Aorta (tissue), 5 donors: ENCODE results near the gene TWIST2. TPM values are rescaled to one million over a fixed set of nuclear protein-coding genes. Genes with fewer than 3 reads are reported as not detected.

Source experiments
- ATAC-seq: fragments of 200-7000 bp; cut with Tn5 transposase; one replicate; pipeline ENCODE4 v1.9.1; 2022; ENCODE audit warnings: moderate library complexity; ENCODE audit not compliant: low FRiP score
- DNase-seq, 2 donors: peaks; one replicate each; pipeline ENCODE4 v3.0.0-alpha.2; 2020
- H3K27ac ChIP-seq, 2 donors: one replicate each; pipeline ENCODE4 v1.5.1; 2013; ENCODE audit warnings: low read length in 2 of 2, mild to moderate bottlenecking in 2 of 2, moderate library complexity in 2 of 2, control low read depth in 1 of 2, inconsistent platforms in 1 of 2, low read depth in 1 of 2
- H3K27me3 ChIP-seq, 2 donors: one replicate each; pipeline ENCODE4 v1.6.1; 2013; ENCODE audit warnings: control low read depth in 1 of 2, low read length in 1 of 2, mild to moderate bottlenecking in 1 of 2, moderate library complexity in 1 of 2; ENCODE audit not compliant: insufficient read depth in 2 of 2, control insufficient read depth in 1 of 2
- H3K36me3 ChIP-seq, 2 donors: one replicate each; pipeline ENCODE4 v1.6.1; 2013; ENCODE audit warnings: control low read depth in 1 of 2, low read length in 1 of 2, mild to moderate bottlenecking in 1 of 2; ENCODE audit not compliant: insufficient read depth in 2 of 2, control insufficient read depth in 1 of 2
- H3K4me1 ChIP-seq, 2 donors: one replicate each; pipeline ENCODE4 v1.6.1; 2013; ENCODE audit warnings: low read length in 2 of 2, control low read depth in 1 of 2, mild to moderate bottlenecking in 1 of 2, moderate library complexity in 1 of 2; ENCODE audit not compliant: insufficient read depth in 2 of 2, control insufficient read depth in 1 of 2
- H3K4me3 ChIP-seq, 2 donors: one replicate each; pipeline ENCODE4 v1.5.1; 2013; ENCODE audit warnings: low read length in 2 of 2, control low read depth in 1 of 2, mild to moderate bottlenecking in 1 of 2
- H3K9me3 ChIP-seq: one replicate; pipeline ENCODE4 v1.6.1; 2013; ENCODE audit warnings: mild to moderate bottlenecking, low read length; ENCODE audit not compliant: control insufficient read depth
- WGBS, 2 donors: extraction: QIAGEN DNeasy Blood & Tissue Kit; methylation state at CpG; one replicate each; pipeline ENCODE4 v1.1.7; 2013; 5-methylcytosine and 5-hydroxymethylcytosine counted together
- intact Hi-C, 2 donors: fragments of 100-400 bp; cut with DNase I; formaldehyde crosslinking; loops; one replicate each; pipeline versions ENCODE4 v1.14.2 to v1.15.0; 2022
- polyA plus RNA-seq, 2 donors: library from polyadenylated mRNA; stranded (reverse); fragments of 200-250 nt; gene quantifications; one replicate each; pipeline ENCODE4 v1.2.3, GENCODE V29; 2013
- total RNA-seq, 2 donors: library from RNA; stranded (reverse); fragmentation: NEBNext Ultra II Directional; extraction: Animal tissue kit (Norgen Biotek cat#: 25700); gene quantifications; one replicate each; pipeline ENCODE4 v1.2.1, GENCODE V29; 2021
- donor health status: healthy with polysubstance abuse.
- donor health status: Bipolar disorder and iron deficiency.
- donor health status: DM: no; HTN: no; CAD: no.
- donor health status: DM: no; HTN: no; CAD: no.
- donor health status: DM: yes; HTN: yes; CAD: no.

The TWIST2 gene
- total and polyA plus RNA-seq, 4 donors: 6.0 to 20.8 (median 14.6) TPM

DNA sequence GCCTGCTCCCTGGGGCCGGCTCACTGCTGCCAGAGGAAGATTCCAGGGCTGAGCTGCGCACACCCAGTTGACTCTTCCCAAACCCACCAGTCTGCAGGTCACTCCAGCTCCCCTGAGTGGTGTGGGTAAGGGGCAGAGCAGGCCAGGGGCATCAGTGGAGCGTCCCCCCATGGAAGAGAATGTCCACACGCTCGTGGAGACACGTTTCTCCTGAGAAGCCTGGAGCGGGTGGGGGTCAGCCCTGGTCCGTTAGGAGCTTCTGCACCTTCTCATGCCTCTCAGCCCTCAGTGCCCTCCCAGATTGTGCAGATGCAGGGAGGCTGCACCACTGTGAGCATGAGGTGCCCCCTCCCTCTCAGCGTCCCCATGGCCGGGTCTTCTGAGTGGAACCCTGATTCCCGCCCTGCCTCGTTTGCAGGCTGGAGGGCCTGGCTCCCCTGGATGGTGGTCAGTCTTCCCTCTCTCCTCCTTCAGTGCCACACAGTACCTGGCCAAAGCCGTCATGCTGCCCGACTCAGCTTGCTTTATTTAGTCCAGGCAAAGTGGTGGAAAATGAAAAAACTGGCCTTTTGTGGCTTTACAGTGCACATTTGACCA is 37.0 kb downstream of the TWIST2 start:
- WGBS, 2 donors: 96% methylated on average over 14 of the region's 14 CpGs
- no peaks in the 10 kb centered on the region for H3K4me1 ChIP-seq
- no peaks in the 10 kb centered on the region for H3K27me3 ChIP-seq
- intact Hi-C loops: no loop called here
- DNase-seq (no peak), ATAC-seq (no peak)
- no peak overlapping the region for H3K27ac ChIP-seq
- H3K36me3 ChIP-seq: no peaks in the 10 kb centered on the region
- H3K4me3 ChIP-seq: no peak overlapping the region
- H3K9me3 ChIP-seq: no peaks in the 10 kb centered on the region

DNA sequence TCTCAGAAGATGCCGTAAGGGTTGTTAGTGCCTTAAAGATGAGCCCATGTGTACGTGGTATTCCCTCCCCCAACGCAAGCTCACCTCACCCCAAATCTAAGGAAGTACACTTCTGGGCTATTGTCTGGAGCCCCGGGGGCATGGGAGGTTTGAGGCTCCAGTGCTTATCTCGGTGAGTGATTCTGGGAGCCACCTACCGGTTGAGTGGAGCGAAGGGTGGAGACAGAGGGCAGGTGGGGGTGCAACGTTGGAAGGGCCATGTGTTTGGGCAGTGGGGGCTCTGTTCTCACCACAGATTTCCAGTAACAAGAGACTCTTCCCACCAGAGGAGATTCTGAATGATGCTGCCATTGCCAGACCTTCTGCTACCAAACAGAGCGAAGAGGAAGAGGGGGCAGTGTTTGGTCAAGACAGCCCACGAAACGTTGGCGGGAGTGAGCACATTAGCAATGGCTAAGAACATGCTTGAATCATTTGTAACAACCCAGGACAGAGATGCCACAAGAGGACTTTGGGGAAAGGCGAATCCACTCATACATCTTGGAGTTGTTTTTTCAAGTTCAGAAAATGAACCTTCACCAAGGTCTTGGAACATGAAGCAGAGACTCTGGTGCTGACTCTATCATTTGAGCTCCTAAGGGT is 38.7 kb downstream of the TWIST2 start:
- no peaks in the 10 kb centered on the region for H3K27me3 ChIP-seq
- H3K4me1 ChIP-seq: no peaks in the 10 kb centered on the region
- no peak for ATAC-seq
- intact Hi-C loops: no loop called here
- no peak overlapping the region for H3K27ac ChIP-seq
- 84 to 85% methylated on average over 13 of the region's 13 CpGs for WGBS, 2 donors
- no peak overlapping the region for H3K4me3 ChIP-seq
- DNase-seq: no peak
- no peaks in the 10 kb centered on the region for H3K9me3 ChIP-seq
- H3K36me3 ChIP-seq: no peaks in the 10 kb centered on the region

GRCh38 chr2:238887616-238888015 is 39.7 kb downstream of the TWIST2 start:
- intact Hi-C loops: no loop called here
- ATAC-seq: no peak
- Histone ChIP-seq H3K4me3 (no peak overlapping the region), H3K27ac (no peak overlapping the region), H3K4me1 (no peaks in the 10 kb centered on the region), H3K9me3 (no peaks in the 10 kb centered on the region), H3K36me3 (no peaks in the 10 kb centered on the region), H3K27me3 (no peaks in the 10 kb centered on the region)
- WGBS, 2 donors: 94 to 95% methylated on average over 10 of the region's 10 CpGs
- no peak for DNase-seq

- 85 to 86% methylated on average over 2 of the region's 2 CpGs for WGBS, 2 donors
- H3K36me3 ChIP-seq: no peaks in the 10 kb centered on the region
- no peak overlapping the region for H3K4me3 ChIP-seq
- no peaks in the 10 kb centered on the region for H3K9me3 ChIP-seq
- no peak overlapping the region for H3K27ac ChIP-seq
- H3K4me1 ChIP-seq: no peaks in the 10 kb centered on the region
- DNase-seq (no peak), ATAC-seq (no peak)
- H3K27me3 ChIP-seq: no peaks in the 10 kb centered on the region
- intact Hi-C loops: no loop called here
Measured at GRCh38 chr2:238888781-238889180, 40.9 kb downstream of the TWIST2 start.

DNA sequence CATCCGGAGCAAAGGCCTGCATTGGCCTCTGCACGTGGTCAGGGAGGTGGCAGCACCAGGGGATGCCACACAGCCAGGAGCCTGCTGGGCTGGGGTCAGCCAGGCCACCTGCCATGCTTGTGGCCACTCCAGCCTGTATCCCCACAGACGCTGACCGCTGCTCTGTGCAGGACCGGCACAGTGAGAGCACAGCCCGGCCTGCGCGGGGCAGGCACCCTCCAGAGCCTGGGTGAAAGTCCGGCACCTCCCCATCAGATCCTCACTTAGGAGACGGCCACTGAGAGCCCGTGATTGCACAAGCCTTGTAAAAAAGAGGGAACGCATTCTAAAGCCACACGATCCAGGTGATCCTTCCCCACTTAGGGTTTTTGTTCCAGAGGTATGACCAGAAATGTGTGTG is 42.2 kb downstream of the TWIST2 start:
- ATAC-seq: no peak
- no peak for DNase-seq
- WGBS, 2 donors: 96 to 97% methylated on average over 13 of the region's 13 CpGs

DNA sequence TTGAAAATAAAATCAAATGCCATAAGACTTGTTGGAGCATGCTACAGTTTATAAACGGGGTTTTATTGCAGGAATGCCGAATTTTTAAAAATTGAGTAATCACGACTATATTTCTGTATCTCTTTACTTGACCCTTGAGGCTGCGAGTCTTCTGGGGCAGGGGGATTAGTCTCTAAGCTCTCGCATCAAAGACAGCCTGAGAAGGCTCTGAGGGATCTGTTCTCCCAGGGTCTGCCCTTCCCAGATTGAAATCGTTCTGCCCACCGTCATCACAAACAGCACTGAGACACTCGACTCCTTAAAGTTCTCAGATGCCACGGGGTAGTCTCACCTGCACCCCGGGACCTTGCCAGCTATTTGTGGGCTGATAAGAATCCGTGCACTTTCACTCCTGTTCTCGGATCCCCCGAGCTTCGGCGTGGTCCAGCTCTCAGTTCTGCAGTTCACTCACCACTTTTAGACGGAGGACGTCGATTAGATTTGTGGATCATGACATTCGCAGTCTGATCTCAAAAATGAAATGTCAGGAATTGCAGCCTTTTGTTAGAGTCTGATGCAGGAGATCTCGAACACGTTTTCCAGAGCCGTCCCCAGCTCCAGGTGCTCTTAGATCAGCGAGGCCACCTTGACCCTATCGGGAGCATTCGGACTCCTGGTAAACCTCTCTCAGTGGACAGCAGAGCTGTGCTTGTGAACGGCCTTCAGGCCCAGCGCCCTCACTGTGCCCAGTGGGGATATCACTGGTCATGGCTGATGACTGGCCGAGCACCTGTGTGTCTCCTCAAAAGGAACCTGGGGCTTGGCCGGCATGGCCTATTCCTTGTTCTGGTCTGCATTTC is 43.0 kb downstream of the TWIST2 start:
- no peaks in the 10 kb centered on the region for H3K4me1 ChIP-seq
- intact Hi-C loops: no loop called here
- no peak overlapping the region for H3K27ac ChIP-seq
- ATAC-seq (no peak), DNase-seq (no peak)
- no peaks in the 10 kb centered on the region for H3K36me3 ChIP-seq
- no peak overlapping the region for H3K4me3 ChIP-seq
- H3K27me3 ChIP-seq: no peaks in the 10 kb centered on the region
- no peaks in the 10 kb centered on the region for H3K9me3 ChIP-seq
- WGBS, 2 donors: 94% methylated on average over 29 of the region's 29 CpGs

More for the DNA sequence above, 42.2 kb downstream of the TWIST2 start:
- H3K4me3 ChIP-seq: no peak overlapping the region
- H3K4me1 ChIP-seq: no peaks in the 10 kb centered on the region
- intact Hi-C loops: no loop called here
- no peaks in the 10 kb centered on the region for H3K36me3 ChIP-seq
- H3K27me3 ChIP-seq: no peaks in the 10 kb centered on the region
- H3K9me3 ChIP-seq: no peaks in the 10 kb centered on the region
- H3K27ac ChIP-seq: no peak overlapping the region

- Histone ChIP-seq H3K4me1 (no peaks in the 10 kb centered on the region), H3K4me3 (no peak overlapping the region), H3K9me3 (no peaks in the 10 kb centered on the region), H3K27me3 (no peaks in the 10 kb centered on the region), H3K36me3 (no peaks in the 10 kb centered on the region), H3K27ac (no peak overlapping the region)
- no peak for DNase-seq
- no peak for ATAC-seq
- WGBS, 2 donors: 85 to 87% methylated on average over 29 of the region's 29 CpGs
- intact Hi-C loops: no loop called here
Measured at GRCh38 chr2:238891457-238892203, 43.7 kb downstream of the TWIST2 start.

DNA sequence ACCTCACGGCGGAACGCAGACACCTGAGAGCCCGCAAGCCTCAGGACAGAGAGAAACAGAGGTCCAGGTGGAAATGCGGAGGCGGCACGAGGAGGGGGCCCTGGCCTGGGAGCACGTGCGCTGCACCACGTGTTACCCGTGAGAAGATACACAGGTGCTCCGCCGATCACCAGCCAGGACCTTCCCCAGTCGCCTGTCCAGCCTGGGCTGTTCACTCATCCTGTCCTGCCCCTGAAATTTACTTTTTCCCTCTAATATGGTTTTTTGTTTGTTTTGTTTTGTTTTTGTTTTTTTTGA is 44.3 kb downstream of the TWIST2 start:
- Histone ChIP-seq H3K27ac (no peak overlapping the region), H3K27me3 (no peaks in the 10 kb centered on the region), H3K9me3 (no peaks in the 10 kb centered on the region), H3K36me3 (no peaks in the 10 kb centered on the region), H3K4me1 (no peaks in the 10 kb centered on the region), H3K4me3 (no peak overlapping the region)
- no peak for ATAC-seq
- intact Hi-C loops: no loop called here
- no peak for DNase-seq
- WGBS, 2 donors: 98% methylated on average over 14 of the region's 14 CpGs
